CD4-positive, alpha-beta T cell treated with Interleukin-6 at 100 ng/mL for 8 hours (primary cell): ENCODE measurements around the gene PTPN21.

Experiments used
- DNase-seq: peaks from one replicate; pipeline ENCODE4 v3.0.0-alpha.2; 2020; ENCODE audit warnings: mixed read lengths, low spot score

Gene PTPN21

DNA sequence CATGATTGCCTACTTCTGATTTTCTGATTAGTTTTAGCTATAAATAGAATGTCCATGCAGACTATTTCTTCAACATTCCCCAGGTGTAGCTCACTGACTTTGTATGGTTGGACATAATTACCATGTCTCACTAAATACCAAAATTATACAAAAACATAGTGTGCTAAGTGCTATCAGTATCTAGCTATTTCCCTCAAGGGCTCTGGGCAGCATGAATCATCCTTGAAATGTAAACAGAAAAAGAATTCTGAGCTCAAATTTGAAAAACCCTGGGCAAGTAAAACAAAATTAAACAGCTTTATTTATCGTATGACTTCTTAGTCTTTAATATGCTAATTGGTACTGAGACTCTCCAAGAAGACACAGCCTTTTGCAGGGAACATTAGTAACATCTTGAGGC is 86.4 kb downstream of the PTPN21 start:
- DNase-seq: no peak

DNA sequence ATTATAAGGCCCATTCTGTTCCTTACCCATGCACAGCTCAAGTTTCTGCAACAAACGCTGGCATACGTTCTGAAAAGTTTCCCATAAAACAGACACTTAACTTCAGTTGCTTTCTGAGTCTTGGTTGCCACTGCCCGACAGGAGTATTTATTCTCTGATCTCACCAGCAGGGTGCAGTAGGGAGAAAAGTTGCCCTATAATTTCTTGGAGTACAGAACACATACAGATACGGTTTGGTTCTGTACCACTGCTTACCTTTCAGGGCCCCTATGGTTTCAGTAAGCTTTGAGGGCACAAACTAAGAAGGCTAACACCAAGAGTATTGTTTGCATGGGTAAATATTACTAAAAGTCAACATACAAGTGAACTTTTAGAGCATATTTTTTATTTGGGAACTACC is 91.5 kb downstream of the PTPN21 start:
- no peak for DNase-seq

DNA sequence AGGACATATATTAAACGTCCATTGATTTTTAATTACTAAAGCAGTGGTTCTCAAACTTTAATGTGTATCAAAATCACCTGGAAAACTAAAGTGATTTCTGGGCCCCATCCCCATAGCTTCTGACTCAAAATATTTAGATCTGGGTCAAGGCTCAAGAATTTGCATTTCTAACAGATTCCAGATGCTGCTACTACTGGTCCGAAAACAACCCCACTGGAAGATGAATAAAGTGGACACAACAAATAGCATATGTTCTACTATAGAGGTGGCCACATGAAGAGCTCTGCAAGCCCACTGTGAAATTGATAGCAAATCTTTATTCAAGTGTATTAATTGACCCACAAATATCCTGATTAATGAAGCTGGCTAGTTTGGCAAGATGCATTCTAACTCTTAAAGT is 99.9 kb downstream of the PTPN21 start:
- DNase-seq: no peak

DNA sequence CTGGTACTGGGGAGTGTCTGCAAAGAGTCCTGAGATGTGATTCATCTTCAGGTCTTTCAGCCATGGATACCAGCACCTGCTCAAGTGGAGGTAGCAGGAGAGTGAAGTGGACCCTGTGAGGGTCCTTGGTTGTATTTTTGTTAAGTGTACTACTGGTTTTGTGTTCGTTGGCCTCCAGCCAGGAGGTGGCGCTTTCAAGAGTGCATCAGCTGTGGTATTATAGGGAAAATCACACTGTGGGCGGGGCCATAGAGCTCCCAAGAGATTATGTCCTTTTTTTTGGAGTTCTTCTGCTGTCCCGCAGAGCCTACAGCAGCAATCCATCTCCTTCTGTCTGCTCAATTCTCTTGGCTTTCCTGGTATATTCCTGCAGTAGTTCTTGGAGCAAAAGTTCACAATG is 102.6 kb downstream of the PTPN21 start:
- no peak for DNase-seq

DNA sequence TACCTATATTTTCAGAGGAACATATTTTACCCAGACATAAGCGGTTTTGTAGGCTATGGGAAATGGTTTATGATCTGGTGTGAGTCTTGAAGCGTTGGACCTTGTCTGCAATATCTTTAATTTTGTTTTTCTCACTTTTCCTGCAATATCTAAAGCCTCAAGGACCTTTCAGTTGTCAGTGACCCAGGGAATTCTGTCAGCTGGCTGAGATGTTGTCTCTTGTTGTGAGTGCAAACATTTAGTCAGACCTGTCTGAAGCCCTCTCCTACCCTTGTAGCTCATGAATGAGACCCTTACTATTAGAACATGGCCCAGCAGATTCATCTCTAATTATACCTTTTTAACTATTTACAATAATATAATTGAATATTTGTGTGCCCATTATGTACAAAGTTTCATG is 115.7 kb downstream of the PTPN21 start:
- no peak for DNase-seq

DNA sequence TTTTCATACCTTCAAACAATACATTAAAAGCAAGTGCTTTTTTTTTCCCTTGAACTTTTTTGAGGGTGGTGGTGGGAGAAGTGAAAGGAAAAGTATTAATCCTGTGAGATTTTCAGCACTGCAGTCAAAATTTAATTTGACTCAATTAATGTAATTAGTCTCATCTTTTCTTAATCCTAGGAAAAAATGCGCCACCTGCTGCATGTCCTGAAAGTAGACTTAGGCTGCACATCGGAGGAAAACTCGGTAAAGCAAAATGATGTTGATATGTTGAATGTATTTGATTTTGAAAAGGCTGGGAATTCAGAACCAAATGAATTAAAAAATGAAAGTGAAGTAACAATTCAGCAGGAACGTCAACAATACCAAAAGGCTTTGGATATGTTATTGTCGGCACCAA is 117.1 kb downstream of the PTPN21 start:
- DNase-seq: no peak

DNA sequence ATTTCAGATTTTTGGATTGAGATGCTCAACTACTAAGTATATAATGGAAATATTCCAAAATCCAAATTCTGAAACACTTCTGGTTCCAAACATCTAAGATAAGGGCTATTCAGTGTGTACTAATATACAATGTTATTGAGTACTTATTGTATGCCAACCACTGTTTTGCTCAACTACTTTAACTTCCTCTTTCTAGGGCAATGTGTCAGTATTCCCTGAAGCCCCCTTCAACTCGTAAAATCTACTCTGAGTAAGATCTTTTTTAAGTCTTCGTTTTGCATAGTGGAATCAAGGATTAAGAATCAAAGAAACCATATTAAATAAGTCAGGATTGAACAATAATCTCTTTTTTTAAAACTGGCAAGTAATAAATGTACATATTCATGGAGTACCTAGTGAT is 123.8 kb downstream of the PTPN21 start:
- DNase-seq: no peak

DNA sequence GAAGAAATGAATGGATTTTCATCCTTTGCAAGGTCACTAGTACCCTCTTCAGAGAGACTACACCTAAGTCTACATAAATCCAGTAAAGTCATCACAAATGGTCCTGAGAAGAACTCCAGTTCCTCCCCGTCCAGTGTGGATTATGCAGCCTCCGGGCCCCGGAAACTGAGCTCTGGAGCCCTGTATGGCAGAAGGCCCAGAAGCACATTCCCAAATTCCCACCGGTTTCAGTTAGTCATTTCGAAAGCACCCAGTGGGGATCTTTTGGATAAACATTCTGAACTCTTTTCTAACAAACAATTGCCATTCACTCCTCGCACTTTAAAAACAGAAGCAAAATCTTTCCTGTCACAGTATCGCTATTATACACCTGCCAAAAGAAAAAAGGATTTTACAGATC is 128.5 kb downstream of the PTPN21 start:
- DNase-seq: no peak

DNA sequence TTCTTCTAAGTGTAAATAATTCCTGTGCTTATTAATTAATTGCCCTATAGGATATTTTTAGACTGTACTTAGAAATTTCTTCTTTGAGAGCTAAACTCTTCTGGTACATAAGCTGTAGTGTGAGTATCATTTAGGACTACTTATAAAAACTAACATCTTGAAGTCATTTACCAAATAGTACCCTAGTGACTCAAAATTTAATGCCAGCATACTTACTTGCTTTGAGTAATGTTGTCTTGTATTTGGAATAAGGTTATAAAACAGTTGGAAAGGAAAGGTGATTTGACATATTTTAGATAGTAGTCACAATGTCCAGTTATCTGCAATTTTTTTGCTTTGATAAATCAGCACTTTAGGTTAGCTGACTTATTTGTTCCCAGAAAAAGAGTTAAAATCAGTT is 130.2 kb downstream of the PTPN21 start:
- no peak for DNase-seq

DNA sequence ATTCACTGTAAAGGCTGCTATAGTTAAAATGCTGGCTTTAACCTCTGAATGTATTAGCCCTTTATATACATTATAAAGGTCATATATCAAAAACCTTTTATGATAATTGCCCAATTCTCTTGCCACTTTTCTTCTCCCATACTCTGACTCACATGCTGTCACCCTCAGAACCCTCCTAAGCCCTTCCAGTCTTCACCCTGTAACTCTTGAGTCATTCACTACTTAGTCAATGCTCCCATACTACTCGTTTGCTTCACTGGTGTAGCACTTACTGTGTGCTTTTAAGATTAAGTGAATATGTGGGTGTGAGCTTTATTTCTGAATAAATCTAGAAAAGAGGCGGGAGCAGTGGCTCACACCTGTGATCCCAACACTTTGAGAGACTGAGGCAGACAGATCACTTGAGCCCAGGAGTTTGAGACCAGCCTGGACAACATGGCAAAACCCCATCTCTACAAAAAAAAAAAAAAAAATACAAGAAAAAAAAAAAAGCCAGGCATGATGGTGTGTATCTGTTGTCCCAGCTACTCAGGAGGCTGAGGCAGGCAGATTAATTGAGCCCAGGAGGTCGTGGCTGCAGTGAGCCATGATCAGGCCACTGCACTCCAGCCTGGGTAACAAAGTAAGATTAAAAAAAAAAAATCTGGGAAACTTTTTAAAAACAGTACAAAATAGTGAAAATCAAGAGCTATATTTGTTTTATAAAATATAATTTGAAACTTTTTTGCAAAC is 131.7 kb downstream of the PTPN21 start:
- DNase-seq: no peak

DNA sequence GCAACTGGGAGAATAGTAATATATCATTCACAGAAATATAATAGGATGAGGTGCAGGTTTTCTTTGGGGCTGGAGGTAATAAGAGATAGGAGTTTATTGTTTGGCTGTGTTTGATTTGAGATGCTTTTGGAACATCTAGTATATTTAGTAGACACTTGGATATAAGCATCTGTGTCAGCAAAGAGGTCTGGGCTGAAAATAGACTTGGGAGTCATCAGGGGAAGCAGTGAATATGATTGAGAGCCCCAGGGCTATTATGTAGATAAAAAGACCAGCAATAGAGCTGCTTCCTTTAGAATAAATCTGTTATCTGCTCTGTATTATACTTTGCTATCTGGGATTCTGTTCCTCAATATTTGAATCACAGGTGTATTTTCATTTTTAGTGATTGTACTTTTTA is 132.8 kb downstream of the PTPN21 start:
- no peak for DNase-seq

DNA sequence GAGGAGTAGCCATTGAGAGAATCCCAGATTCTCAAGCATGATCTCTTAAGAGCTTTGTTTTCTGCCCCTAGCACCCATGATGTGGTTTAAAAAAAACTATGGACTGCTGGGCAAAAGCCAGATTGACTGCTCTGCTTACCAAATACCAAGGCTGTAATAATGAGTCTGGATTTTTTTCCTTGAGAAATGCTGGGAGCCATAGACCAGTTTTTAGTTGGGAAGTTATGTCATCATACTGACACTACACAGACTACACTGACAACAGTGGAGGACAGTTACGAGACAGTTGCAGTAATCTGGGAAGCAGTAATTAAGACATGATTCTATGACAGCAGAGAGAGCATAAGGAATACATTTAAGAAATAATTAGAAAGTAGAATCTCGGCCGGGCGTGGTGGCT is 133.5 kb downstream of the PTPN21 start:
- DNase-seq: no peak

DNA sequence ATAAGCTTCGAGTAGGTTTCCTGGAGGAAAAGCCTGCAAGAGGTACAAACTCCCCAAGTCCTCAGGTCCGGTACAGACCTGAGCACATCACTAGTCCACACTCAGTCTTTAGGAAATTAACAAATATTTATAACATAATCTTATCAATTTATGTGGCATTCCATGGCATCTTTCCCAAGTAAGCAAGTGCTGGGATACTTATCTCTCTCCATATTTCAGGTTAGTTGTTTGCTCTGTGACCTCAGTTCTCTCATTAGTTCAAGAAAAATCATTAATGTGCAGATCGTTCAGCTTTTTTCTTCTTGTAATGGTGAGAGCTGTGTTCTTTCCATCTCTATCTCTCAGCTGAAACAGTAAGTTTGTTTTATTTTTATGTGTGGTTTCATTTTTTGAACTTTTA is 134.6 kb downstream of the PTPN21 start:
- no peak for DNase-seq

DNA sequence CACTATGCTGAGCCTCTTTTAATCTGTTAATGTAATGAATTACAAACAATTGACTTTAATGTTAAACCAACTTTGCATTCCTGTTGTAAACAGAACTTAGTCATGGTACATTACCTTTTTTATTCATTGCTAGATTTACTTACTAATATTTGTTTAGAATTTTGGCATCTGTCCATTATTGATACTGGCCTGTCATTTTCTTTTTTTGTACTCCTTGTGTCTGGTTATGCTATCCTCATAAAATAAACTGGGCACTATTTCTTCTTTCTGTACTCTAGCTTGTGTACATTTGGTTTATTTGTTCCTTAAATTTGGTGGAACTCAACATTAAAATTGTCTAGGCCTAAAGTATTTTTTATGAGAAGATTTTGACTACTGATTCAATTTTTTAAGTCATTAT is 137.2 kb downstream of the PTPN21 start:
- no peak for DNase-seq
